HG03196 (cell line): Measurements from ENCODE around the gene TXNRD3.
A peak's percentile ranks its signal among the peaks of the same experiment; 100 is the strongest.

Source experiments
- ATAC-seq: cut with Tn5 transposase; IDR thresholded peaks from one replicate; pipeline ENCODE4 v1.9.1; 2021; ENCODE audit not compliant: unreplicated experiment

TXNRD3 gene

GRCh38 chr3:126654571-126655383 lies at the start of gene TXNRD3:
Gene TXNRD3, minus strand, starts transcription at chr3:126655124.
- ATAC-seq: no peak

GRCh38 chr3:126703512-126704493 lies 48.9 kb upstream of the TXNRD3 start, which contains the start of gene CHCHD6:
Gene CHCHD6, plus strand, starts transcription at chr3:126704240. Its CDS starts 73 bp downstream, at chr3:126704313.
- ATAC-seq: peak; percentile 98

DNA sequence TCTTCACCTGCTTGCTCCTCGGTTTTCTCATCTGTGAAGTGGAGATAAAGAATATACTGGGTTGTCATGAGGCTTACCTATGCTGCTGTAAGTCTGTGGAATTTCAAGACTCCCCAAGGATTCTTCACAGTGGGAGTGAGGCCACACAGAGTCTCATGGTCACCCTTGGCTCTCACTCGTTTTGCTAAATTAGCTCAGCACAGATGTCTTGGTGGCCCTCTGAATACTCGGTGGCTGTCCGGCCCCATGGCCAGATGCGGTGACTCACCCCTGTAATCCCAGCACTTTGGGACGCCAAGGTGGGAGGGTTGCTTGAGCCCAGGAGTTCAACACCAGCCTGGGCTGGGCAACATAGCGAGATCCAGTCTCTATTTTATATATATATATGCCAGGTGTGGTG lies 44.1 kb upstream of the TXNRD3 start:
- ATAC-seq: no peak

DNA sequence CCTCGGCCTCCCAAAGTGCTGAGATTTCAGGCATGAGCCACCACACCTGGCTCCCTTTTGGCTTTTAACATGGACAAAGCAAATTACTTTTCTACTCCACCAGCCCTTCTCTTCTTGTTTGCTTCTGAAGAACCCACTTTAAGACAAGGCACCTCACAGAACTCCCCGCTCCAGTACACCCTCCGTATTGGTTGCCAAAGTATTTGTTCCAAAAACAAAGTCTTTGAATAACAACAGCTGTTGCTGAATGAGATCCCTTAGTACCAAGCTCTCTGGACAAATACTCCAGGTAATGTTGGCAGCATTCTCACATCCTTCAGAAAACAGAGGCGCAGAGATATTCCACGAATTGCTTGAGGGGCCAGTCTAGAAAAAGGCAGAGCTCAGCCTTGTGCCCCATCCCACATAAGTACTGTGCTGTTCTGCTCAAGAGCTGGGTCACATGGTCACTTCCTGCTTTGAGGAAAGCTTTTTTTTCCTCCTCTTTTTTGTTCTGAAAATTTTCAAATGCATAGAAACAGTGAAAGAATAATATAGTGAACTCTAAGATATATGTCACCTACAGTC lies 41.9 kb upstream of the TXNRD3 start:
- no peak for ATAC-seq

GRCh38 chr3:126693921-126694320 lies 39.0 kb upstream of the TXNRD3 start:
- ATAC-seq: no peak

DNA sequence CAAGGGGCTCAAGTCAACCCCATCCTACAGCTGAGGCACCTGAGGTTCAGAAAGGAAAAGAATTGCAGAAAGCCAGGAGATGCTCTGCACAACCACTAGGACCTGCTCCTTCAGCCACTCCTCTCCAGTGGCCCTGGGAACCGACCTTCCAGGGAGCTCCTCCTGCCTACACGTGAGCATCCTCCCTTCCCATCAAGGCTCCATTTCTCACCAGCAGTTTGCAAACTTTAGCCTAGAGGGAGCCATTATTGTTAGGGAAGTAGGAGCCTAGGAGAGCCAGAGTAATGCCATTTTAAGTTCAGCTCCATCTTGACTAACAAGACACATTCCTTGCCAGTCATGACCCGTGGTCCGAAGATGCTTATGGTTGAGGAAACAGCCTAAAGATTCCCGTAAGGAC lies 37.9 kb upstream of the TXNRD3 start:
- ATAC-seq: no peak

DNA sequence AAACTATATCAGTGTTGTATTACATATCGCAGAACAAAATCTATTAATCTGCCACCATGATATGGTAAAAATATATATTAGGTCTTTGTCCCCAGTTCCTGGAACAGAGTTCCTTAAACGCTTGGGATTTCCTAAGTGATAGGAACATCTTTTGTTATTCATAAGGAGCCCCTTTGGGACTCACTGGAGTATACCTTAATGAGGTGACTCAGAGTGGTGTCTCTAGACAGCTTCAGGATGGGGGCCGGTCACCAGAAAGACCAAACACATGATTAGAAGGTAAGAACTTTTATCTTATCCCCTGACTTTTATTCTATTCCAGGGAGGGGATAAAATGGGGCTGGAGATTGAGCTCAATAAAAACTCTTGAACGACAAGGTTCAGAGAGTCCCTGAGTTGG lies 36.8 kb upstream of the TXNRD3 start:
- ATAC-seq: no peak

DNA sequence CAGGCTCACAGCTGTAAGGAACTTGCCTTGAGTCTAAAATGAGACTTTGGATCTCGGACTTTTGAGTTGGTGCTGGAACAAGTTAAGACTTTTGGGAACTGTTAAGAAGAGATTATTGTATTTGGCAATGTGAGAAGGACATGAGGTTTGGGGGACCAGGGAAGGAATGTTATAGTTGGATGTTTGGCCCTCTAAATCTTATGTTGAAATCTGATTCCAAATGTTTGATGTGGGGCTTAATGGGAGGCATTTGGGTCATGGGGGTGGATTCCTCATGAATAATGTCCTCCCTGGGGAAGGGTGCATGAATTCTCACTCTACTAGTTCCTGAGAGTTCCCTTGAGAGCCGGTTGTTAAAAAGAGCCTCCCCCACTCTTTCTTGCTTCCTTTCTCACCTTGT lies 30.6 kb upstream of the TXNRD3 start:
- ATAC-seq: no peak

GRCh38 chr3:126685021-126685420 lies 30.1 kb upstream of the TXNRD3 start:
- no peak for ATAC-seq

- no peak for ATAC-seq
These were observed 29.4 kb upstream of the TXNRD3 start for GRCh38 chr3:126684218-126684751.

DNA sequence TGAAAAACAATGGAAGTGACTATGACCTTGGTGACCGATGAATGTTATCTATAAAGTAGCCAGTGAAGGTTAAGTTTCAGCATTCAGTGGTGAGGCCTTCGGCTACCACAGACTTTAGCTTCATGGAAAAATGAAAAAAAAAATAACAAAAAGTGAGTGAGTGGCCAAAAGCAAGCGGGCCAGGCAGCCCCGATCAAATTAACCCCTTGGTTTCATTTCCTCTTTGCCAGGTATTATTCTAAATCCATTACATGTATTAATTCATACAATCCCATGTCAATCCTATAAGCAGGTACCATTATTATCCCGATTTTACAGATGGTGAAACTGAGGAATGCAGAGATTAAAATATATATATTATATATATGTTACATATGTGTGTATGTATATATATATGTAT lies 28.1 kb upstream of the TXNRD3 start:
- ATAC-seq: no peak

GRCh38 chr3:126682009-126682408 lies 27.1 kb upstream of the TXNRD3 start:
- no peak for ATAC-seq

DNA sequence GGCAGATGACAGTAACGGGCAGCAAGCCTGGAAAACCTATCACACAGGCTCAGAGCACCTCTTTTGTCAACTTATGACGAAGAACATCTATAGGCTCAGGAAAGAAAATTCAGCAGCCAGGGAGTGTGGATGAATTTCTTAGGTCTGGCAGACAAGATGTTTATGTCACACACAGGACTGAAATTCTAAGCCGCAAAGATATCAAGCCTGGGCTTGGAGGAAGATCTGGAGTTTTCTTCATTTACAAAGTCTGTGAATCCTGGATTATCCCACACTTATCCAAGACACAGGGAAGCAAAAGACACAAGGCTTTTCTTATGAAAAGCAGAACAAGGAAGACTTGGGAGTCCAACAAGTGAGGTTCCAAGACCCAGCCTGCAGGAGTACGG lies 25.7 kb upstream of the TXNRD3 start:
- ATAC-seq: no peak

GRCh38 chr3:126679831-126680666 lies 25.1 kb upstream of the TXNRD3 start:
- ATAC-seq: no peak

DNA sequence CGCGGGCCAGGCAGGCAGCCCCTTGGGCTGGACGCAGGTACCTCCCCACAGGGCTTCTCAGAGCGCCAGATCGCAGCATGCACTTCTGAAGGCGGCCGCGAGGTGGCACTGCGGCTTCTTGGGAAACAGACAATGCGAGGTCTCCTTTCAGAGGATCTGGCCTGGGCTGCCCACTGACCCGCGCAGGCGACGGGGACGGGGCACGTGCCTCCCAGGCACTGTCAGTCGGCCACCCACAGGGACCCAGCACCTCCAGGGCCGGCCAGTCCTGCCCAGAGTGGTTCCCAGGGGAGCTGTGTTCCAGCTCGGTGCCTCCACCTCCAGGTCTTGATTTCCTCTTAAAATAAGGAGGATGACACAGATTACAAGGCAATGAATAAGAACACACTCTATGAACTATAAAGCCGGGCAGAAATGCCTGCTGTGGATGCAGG lies 24.4 kb upstream of the TXNRD3 start:
- no peak for ATAC-seq

DNA sequence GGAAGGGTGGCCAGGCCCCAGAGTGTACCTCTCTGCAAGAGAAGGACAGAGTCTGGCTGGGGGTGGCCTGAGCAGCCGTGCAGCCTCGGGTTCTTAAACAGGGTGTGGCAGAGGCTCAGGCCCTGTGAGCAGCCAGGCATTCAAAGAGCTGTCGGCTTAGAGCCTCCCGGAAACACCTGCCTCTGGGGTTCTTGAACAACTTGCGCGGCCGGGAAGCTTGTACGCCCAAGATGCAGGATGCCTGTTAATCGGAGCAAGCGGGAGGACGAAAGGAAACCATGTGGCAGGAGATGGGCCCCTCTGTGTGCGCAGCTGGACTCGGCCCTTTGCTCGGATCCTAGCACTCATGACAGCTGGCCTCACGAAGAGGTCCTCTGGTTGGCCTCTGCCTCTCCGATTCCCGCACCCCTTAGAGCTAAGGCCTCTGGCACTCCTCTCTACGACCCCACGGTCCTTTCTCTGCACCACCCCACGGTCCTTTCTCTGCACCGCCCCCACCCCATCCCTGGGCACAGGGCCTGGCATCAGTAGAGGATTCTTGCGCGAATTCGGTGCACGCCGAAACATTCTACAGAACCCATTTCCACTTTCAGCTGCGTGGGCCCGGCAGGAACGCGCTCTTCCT lies 23.9 kb upstream of the TXNRD3 start:
- no peak for ATAC-seq

DNA sequence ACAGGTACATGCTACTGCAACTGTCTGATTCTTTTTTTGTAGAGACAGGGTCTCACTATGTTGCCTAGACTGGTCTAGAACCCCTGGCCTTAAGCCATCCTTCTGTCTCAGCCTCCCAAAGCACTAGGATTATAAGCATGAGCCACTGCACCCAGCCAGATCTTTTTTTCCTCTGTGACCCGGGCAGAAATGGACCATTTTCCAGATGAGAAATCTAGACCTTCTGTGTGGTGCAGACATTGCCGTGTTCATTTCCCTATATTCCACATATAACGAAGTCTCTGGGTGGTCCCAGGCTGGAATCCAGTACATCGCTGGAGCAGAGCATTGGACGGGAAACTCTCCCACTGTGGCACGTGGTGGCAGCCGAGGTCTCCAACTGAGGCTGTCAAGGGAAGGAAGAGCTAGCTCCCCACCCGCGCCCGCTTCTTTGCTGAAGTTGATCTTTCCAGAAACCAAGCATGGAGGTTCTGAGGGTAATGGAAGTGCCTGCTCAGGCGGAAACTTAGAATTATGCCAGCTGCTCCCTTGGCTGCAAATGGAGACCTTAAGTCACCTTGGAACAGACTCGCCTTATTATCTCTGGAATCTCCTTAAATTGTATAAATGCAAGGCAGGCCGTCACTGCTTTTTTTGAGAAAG lies 23.1 kb upstream of the TXNRD3 start:
- no peak for ATAC-seq

DNA sequence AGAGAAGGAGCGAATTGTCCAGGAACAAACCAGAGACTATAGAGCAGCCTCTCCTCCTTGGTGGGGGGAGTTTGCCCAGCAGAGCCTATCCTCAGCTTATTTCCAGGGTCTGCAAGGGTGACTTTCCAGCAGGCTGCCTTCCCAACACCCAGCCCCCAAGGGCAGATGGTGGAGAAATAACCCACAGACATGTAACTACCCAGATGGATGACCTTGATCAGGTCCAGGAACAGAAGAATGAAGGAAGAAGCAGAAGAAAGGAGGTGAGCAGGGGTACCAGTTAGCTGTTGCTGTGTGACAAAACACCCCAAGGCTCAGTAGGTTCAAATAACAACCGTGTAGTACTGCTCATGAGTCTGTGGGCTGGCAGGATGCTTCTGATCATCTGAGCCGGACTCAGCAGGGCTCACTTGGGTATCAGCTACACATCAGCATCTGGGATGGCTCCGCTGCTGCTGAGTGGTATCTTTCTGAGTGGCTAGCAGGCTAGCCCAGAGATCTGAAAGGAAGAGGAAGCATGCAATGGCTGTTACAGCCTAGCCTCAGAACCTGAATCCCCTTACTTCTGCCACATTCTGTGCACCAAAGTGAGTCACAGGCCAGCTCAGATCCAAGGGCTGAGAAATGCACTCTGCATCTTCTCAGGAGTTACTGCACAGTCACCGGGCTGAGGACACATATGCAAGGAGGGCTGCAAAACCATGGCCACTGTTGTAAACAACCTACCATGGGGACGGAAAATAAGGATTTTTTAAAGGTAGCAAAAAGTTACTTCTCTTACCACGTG lies 22.2 kb upstream of the TXNRD3 start:
- no peak for ATAC-seq

DNA sequence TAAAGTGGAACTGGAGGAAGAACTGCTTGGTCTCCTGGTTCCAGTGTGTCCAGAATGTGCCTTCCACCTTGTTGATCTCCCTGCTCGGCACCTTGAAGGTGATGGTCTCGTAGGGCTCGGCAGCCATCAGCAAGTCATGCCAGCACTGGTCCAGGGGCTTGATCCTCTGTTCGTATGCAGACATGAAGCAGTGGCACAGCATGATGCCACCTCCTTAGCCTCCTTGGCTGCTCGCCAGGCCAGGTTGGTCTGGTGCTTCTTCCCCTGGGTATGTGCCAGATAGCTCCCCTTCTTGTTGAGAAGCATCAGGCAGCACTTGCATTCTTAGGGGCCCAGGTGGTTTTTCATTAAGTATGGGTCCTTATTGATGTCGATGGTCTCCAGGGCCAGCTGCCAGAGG lies 17.8 kb upstream of the TXNRD3 start:
- no peak for ATAC-seq
